Measurements from ENCODE around the gene NPAS3. TPM values are rescaled to one million over a fixed set of nuclear protein-coding genes. Genes with fewer than 3 reads are reported as not detected.
A peak's percentile ranks its signal among the peaks of the same experiment; 100 is the strongest.

NPAS3 gene
- total RNA-seq, 1 experiment from 2014 or later: 0.36 TPM

DNA sequence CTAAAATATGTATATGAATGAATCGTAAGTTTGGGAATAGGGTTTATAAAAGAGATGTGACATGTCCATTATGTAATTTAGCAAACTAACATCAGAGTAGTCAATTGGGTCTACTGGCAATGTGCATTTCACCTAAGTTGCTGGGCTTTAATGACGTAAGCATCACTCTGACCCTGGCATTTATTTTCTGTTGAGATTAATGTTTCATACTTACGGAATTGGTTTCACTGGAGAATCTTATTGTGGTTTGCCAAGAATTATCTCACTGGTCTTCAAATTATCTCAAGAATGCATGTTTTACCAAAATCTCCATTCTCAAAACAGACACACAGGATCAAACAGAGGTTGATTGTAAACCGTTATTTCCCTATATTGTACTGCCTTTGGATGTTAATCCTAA lies 437.1 kb downstream of the NPAS3 start:
- H3K27ac ChIP-seq (ENCODE audit: low read length): no peak overlapping the region
- no peak for TF ChIP-seq EZH2phosphoT487 (IDR thresholded peaks at IDR 0.05; ENCODE audit: borderline replicate concordance, low read length)
- no peak for TF ChIP-seq CTCF (conservative IDR thresholded peaks at IDR 0.05; ENCODE audit: low read depth, low read length)
- no peak for TF ChIP-seq EZH2 (IDR thresholded peaks at IDR 0.05; ENCODE audit: low read length, unreplicated experiment)
- ATAC-seq (no peak), DNase-seq (no peak)
- H3K4me3 ChIP-seq (ENCODE audit: low read length): no peak overlapping the region
- no peak overlapping the region for H3K4me2 ChIP-seq (ENCODE audit: low read length)
- H3K9ac ChIP-seq (ENCODE audit: low read length): no peak overlapping the region
- no peak overlapping the region for H2AFZ ChIP-seq (ENCODE audit: low read length)
- intact Hi-C loops (cut with micrococcal nuclease): no loop called here
- H3K9me2 ChIP-seq (replicated peaks; ENCODE audit: low read length): no peaks in the 10 kb centered on the region
- no peaks in the 10 kb centered on the region for H3K27me3 ChIP-seq (ENCODE audit: low read length)
- H3K36me3 ChIP-seq (ENCODE audit: low read depth, low read length): no peaks in the 10 kb centered on the region
- ChIA-PET CTCF (no interaction called here), POLR2A (ENCODE audit: unreplicated experiment) (interaction anchor here (0.6 kb wide), 1 partner anchor 411 kb away, joined by 7 read pairs; no protein-coding TSS in a partner anchor)
- H3K79me2 ChIP-seq (ENCODE audit: low read length): no peaks in the 10 kb centered on the region
- H3K4me1 ChIP-seq (ENCODE audit: insufficient read depth, low read length): no peaks in the 10 kb centered on the region
- no TSS peak for BruUV-seq (replicated peaks)
- H4K20me1 ChIP-seq (ENCODE audit: low read length): no peaks in the 10 kb centered on the region
- no peaks in the 10 kb centered on the region for H3K9me3 ChIP-seq (ENCODE audit: low read length)
- H3F3A ChIP-seq (ENCODE audit: low read length, unreplicated experiment): no peaks in the 10 kb centered on the region

DNA sequence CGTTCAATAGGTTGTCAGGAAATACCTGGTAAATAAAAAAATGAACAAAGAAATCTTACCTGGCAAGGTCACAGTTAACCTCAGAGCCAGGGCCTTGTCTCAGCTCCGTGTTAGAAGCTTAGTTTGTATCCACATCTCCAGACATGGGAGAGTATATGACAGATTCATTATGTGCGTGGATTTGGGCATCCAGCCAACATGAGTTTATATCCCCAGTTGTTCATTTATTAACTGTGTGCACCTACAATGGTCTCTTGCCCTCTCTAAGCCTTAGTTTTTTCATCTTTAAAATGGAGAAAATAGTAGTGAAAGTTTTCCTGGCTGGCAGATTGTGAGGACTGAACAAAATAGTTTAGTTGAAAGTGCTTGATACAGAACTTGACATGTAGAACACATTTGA lies 437.8 kb downstream of the NPAS3 start:
- Histone ChIP-seq H3K9me2 (replicated peaks; ENCODE audit: low read length) (no peaks in the 10 kb centered on the region), H3K4me1 (ENCODE audit: insufficient read depth, low read length) (no peaks in the 10 kb centered on the region), H3K27me3 (ENCODE audit: low read length) (no peaks in the 10 kb centered on the region), H3K4me3 (ENCODE audit: low read length) (no peak overlapping the region), H3F3A (ENCODE audit: low read length, unreplicated experiment) (no peaks in the 10 kb centered on the region), H3K36me3 (ENCODE audit: low read depth, low read length) (no peaks in the 10 kb centered on the region), H2AFZ (ENCODE audit: low read length) (no peak overlapping the region), H3K27ac (ENCODE audit: low read length) (no peak overlapping the region), H3K9ac (ENCODE audit: low read length) (no peak overlapping the region), H4K20me1 (ENCODE audit: low read length) (no peaks in the 10 kb centered on the region), H3K4me2 (ENCODE audit: low read length) (no peak overlapping the region), H3K79me2 (ENCODE audit: low read length) (no peaks in the 10 kb centered on the region), H3K9me3 (ENCODE audit: low read length) (no peaks in the 10 kb centered on the region)
- no peak for TF ChIP-seq EZH2 (IDR thresholded peaks at IDR 0.05; ENCODE audit: low read length, unreplicated experiment)
- TF ChIP-seq CTCF (conservative IDR thresholded peaks at IDR 0.05; ENCODE audit: low read depth, low read length): no peak
- no peak for TF ChIP-seq EZH2phosphoT487 (IDR thresholded peaks at IDR 0.05; ENCODE audit: borderline replicate concordance, low read length)
- POLR2A ChIA-PET (ENCODE audit: unreplicated experiment): interaction anchor here (0.6 kb wide), 1 partner anchor 962 kb away, joined by 3 read pairs; no protein-coding TSS in a partner anchor
- CTCF ChIA-PET: no interaction called here
- BruUV-seq (replicated peaks): no TSS peak
- DNase-seq (no peak), ATAC-seq (no peak)
- intact Hi-C loops (cut with micrococcal nuclease): no loop called here

GRCh38 chr14:33377596-33378390 lies 439.1 kb downstream of the NPAS3 start:
- POLR2A ChIA-PET (ENCODE audit: unreplicated experiment): no interaction called here
- no peaks in the 10 kb centered on the region for H3K9me2 ChIP-seq (replicated peaks; ENCODE audit: low read length)

More at GRCh38 chr14:33377596-33378390, 439.1 kb downstream of the NPAS3 start:
- no peak overlapping the region for H3K9ac ChIP-seq (ENCODE audit: low read length)
- H3K4me2 ChIP-seq (ENCODE audit: low read length): no peak overlapping the region
- no peaks in the 10 kb centered on the region for H3K27me3 ChIP-seq (ENCODE audit: low read length)
- TF ChIP-seq EZH2 (IDR thresholded peaks at IDR 0.05; ENCODE audit: low read length, unreplicated experiment): no peak
- TF ChIP-seq EZH2phosphoT487 (IDR thresholded peaks at IDR 0.05; ENCODE audit: borderline replicate concordance, low read length): no peak
- TF ChIP-seq CTCF (conservative IDR thresholded peaks at IDR 0.05; ENCODE audit: low read depth, low read length): no peak
- ATAC-seq (no peak; the same call in 1 of the 2 replicates), DNase-seq (peak; percentile 22)
- no peaks in the 10 kb centered on the region for H3K36me3 ChIP-seq (ENCODE audit: low read depth, low read length)
- H3K79me2 ChIP-seq (ENCODE audit: low read length): no peaks in the 10 kb centered on the region
- H3K9me3 ChIP-seq (ENCODE audit: low read length): no peaks in the 10 kb centered on the region
- H3K27ac ChIP-seq (ENCODE audit: low read length): no peak overlapping the region
- BruUV-seq (replicated peaks): no TSS peak
- H2AFZ ChIP-seq (ENCODE audit: low read length): no peak overlapping the region
- no peaks in the 10 kb centered on the region for H3K4me1 ChIP-seq (ENCODE audit: insufficient read depth, low read length)
- H3F3A ChIP-seq (ENCODE audit: low read length, unreplicated experiment): no peaks in the 10 kb centered on the region
- intact Hi-C loops (cut with micrococcal nuclease): no loop called here
- no peak overlapping the region for H3K4me3 ChIP-seq (ENCODE audit: low read length)
- CTCF ChIA-PET: no interaction called here
- no peaks in the 10 kb centered on the region for H4K20me1 ChIP-seq (ENCODE audit: low read length)

All from PC-3 (cell line).